Mucosa of descending colon (tissue), 3 donors: ENCODE data around the gene DSCAM. TPM values are rescaled to one million over a fixed set of nuclear protein-coding genes. Genes with fewer than 3 reads are reported as not detected.

ENCODE experiments used
- ATAC-seq: fragments of 200-7000 bp; cut with Tn5 transposase; one replicate; pipeline ENCODE4 v1.9.1; 2020; ENCODE audit warnings: mild to moderate bottlenecking, moderate library complexity
- DNase-seq, 3 donors: peaks; one replicate each; pipeline ENCODE4 v3.0.0-alpha.2; 2020
- H3K36me3 ChIP-seq: fragments of 200-600 bp; one replicate; pipeline ENCODE4 v1.8.0; 2021; ENCODE audit warnings: low read depth, mild to moderate bottlenecking
- H3K4me1 ChIP-seq: fragments of 200-600 bp; one replicate; pipeline ENCODE4 v1.8.0; 2021; ENCODE audit warnings: low read depth, mild to moderate bottlenecking
- H3K4me3 ChIP-seq: fragments of 200-600 bp; one replicate; pipeline ENCODE4 v1.8.0; 2021; ENCODE audit warnings: mild to moderate bottlenecking
- H3K9me3 ChIP-seq: fragments of 200-600 bp; one replicate; pipeline ENCODE4 v1.8.0; 2021; ENCODE audit warnings: mild to moderate bottlenecking
- CTCF ChIP-seq: fragments of 200-600 bp; IDR thresholded peaks from one replicate; pipeline ENCODE4 v1.8.0; 2022; ENCODE audit warnings: antibody characterized with exemption, mild to moderate bottlenecking
- intact Hi-C, 2 donors: fragments of 100-400 bp; cut with DNase I in 1 of 2; cut with micrococcal nuclease in 1 of 2; formaldehyde crosslinking; loops; one replicate each; pipeline versions ENCODE4 v1.11.0 to v1.11.1; 2022; cut with DNase I, micrococcal nuclease
- total RNA-seq, 3 donors: library from RNA; stranded (reverse); fragmentation: NEBNext Ultra II Directional in 2 of 3; extraction: Animal tissue kit (Norgen Biotek cat#: 25700) in 2 of 3; gene quantifications; one replicate each; pipeline versions ENCODE4 v1.2.1 to v1.2.4, GENCODE V29; 2021 to 2023
- donor health status: DM: no; HTN: no; CAD: no; lungs with moderate emphysema.
- donor health status: DM: no; HTN: no; CAD: no.
- donor health status: DM: no; HTN: yes; CAD: no.

DSCAM gene
- total RNA-seq, 3 donors from 2014 or later, result 0.35 TPM; not detected in 2

- intact Hi-C loops, result no loop called here
- no peak for ATAC-seq
These were observed 282.6 kb downstream of the DSCAM start for GRCh38 chr21:40564318-40564717.

GRCh38 chr21:40563900-40564299 is 283.1 kb downstream of the DSCAM start:
- H3K9me3 ChIP-seq, result peaks cover 6% of the 10 kb centered on the region
- H3K4me1 ChIP-seq, result no peaks in the 10 kb centered on the region
- ATAC-seq (no peak), DNase-seq (no peak)
- intact Hi-C loops, result no loop called here
- no peak overlapping the region for H3K4me3 ChIP-seq
- no peaks in the 10 kb centered on the region for H3K36me3 ChIP-seq
- TF ChIP-seq CTCF, result no peak

More at GRCh38 chr21:40564318-40564717, 282.6 kb downstream of the DSCAM start:
- H3K36me3 ChIP-seq, result no peaks in the 10 kb centered on the region
- no peak overlapping the region for H3K4me3 ChIP-seq
- DNase-seq, result no peak
- peaks cover 6% of the 10 kb centered on the region for H3K9me3 ChIP-seq
- no peak for TF ChIP-seq CTCF
- H3K4me1 ChIP-seq, result no peaks in the 10 kb centered on the region

- H3K4me3 ChIP-seq, result no peak overlapping the region
- H3K9me3 ChIP-seq, result peaks cover 6% of the 10 kb centered on the region
- no peak for ATAC-seq
- intact Hi-C loops, result no loop called here
- TF ChIP-seq CTCF, result no peak
- no peaks in the 10 kb centered on the region for H3K36me3 ChIP-seq
- no peaks in the 10 kb centered on the region for H3K4me1 ChIP-seq
- no peak for DNase-seq
These were observed 284.5 kb downstream of the DSCAM start for GRCh38 chr21:40562242-40563002.

- intact Hi-C loops, result no loop called here
- no peak for TF ChIP-seq CTCF
- Histone ChIP-seq H3K36me3 (no peaks in the 10 kb centered on the region), H3K4me3 (no peak overlapping the region), H3K9me3 (no peaks in the 10 kb centered on the region), H3K4me1 (no peaks in the 10 kb centered on the region)
- ATAC-seq (no peak), DNase-seq (no peak)
These were observed 290.5 kb downstream of the DSCAM start for GRCh38 chr21:40556442-40556968.

- H3K9me3 ChIP-seq, result peaks cover 4% of the 10 kb centered on the region
- H3K4me3 ChIP-seq, result no peak overlapping the region
- no peak for TF ChIP-seq CTCF
- no peaks in the 10 kb centered on the region for H3K36me3 ChIP-seq
- H3K4me1 ChIP-seq, result no peaks in the 10 kb centered on the region
- DNase-seq (no peak), ATAC-seq (no peak)
- intact Hi-C loops, result no loop called here
These were observed 291.9 kb downstream of the DSCAM start for GRCh38 chr21:40555021-40555528.
